ENCODE data around the gene ZSCAN1. TPM values are rescaled to one million over a fixed set of nuclear protein-coding genes. Genes with fewer than 3 reads are reported as not detected.

The ZSCAN1 gene
- total RNA-seq, 2 experiments from 2014 or later = not detected

- ChIA-PET POLR2A (no interaction called here), CTCF (ENCODE audit: unreplicated experiment) (no interaction called here)
- H3K9me2 ChIP-seq (ENCODE audit: insufficient read depth, low read length) = no peaks in the 10 kb centered on the region
- H3K79me2 ChIP-seq (ENCODE audit: insufficient read depth, low read depth, low read length) = no peaks in the 10 kb centered on the region
- no peak overlapping the region for H3K4me3 ChIP-seq (ENCODE audit: low read depth, low read length, poor library complexity, severe bottlenecking)
- no peak overlapping the region for H3K4me2 ChIP-seq (ENCODE audit: low read length)
- no peaks in the 10 kb centered on the region; the same call in 1 of the 2 replicates for H3K9me3 ChIP-seq (ENCODE audit: low read length)
- intact Hi-C loops (cut with micrococcal nuclease; ENCODE audit: unreplicated experiment) = no loop called here
- peaks cover 5% of the 10 kb centered on the region; the same call in 1 of the 2 replicates for H3K36me3 ChIP-seq (ENCODE audit: insufficient read depth, low read length)
- no TSS peak for BruUV-seq (replicated peaks)
- H3K4me1 ChIP-seq (ENCODE audit: insufficient read depth, low read length, poor library complexity, severe bottlenecking) = no peaks in the 10 kb centered on the region
- no peak for TF ChIP-seq EZH2phosphoT487 (IDR thresholded peaks at IDR 0.05; ENCODE audit: borderline replicate concordance, low read depth, low read length)
- TF ChIP-seq, protein P1, sequence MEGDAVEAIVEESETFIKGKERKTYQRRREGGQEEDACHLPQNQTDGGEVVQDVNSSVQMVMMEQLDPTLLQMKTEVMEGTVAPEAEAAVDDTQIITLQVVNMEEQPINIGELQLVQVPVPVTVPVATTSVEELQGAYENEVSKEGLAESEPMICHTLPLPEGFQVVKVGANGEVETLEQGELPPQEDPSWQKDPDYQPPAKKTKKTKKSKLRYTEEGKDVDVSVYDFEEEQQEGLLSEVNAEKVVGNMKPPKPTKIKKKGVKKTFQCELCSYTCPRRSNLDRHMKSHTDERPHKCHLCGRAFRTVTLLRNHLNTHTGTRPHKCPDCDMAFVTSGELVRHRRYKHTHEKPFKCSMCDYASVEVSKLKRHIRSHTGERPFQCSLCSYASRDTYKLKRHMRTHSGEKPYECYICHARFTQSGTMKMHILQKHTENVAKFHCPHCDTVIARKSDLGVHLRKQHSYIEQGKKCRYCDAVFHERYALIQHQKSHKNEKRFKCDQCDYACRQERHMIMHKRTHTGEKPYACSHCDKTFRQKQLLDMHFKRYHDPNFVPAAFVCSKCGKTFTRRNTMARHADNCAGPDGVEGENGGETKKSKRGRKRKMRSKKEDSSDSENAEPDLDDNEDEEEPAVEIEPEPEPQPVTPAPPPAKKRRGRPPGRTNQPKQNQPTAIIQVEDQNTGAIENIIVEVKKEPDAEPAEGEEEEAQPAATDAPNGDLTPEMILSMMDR (conservative IDR thresholded peaks at IDR 0.05; ENCODE audit: low read length) = no peak
- no peak overlapping the region for H3K27ac ChIP-seq (ENCODE audit: low read depth, low read length, poor library complexity, severe bottlenecking)
- DNase-seq (ENCODE audit: low spot score) = no peak
- no peak overlapping the region for H2AFZ ChIP-seq (ENCODE audit: low read length)
- H4K20me1 ChIP-seq (ENCODE audit: insufficient read depth, low read length) = no peaks in the 10 kb centered on the region
Observed at GRCh38 chr19:58009301-58009665, 24.5 kb upstream of the ZSCAN1 start.

DNA sequence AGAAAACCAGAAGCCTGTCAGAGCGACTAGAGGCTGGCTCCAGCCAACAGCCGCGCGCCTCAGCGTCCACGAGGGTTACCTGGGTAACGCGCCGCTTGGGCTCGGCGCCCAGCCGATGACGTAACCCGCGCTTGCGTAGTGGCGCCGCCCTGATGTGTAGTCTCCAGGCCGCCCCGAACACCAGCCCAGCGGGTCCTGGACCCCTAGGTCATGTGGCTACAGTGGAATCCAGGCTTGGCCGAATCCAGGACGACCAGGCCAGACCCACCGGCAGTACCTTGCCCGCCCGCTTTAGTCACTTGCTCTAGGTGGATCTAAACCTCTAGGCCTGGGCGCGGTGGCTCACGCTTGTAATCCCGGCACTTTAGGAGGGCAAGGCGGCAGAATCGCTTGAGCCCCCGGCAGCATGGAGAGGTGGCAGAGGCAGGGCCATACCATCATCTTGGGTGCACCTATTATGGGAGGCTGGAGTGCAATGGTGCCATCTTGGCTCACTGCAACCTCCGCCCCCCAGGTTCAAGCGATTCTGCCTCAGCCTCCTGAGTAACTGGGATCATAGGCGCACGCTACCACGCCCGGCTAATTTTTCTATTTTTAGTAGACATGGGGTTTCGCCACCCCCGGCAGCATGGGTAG is 24.0 kb upstream of the ZSCAN1 start:
- no peak overlapping the region for H3K27ac ChIP-seq (ENCODE audit: low read depth, low read length, poor library complexity, severe bottlenecking)
- H3K36me3 ChIP-seq (ENCODE audit: insufficient read depth, low read length) = no peaks in the 10 kb centered on the region
- CTCF ChIA-PET (ENCODE audit: unreplicated experiment) = no interaction called here
- no peak overlapping the region for H3K4me3 ChIP-seq (ENCODE audit: low read depth, low read length, poor library complexity, severe bottlenecking)
- no peak overlapping the region for H2AFZ ChIP-seq (ENCODE audit: low read length)
- H3K4me1 ChIP-seq (ENCODE audit: insufficient read depth, low read length, poor library complexity, severe bottlenecking) = no peaks in the 10 kb centered on the region
- H4K20me1 ChIP-seq (ENCODE audit: insufficient read depth, low read length) = no peaks in the 10 kb centered on the region
- no peaks in the 10 kb centered on the region; the same call in 1 of the 2 replicates for H3K9me3 ChIP-seq (ENCODE audit: low read length)
- H3K4me2 ChIP-seq (ENCODE audit: low read length) = no peak overlapping the region
- BruUV-seq (replicated peaks) = no TSS peak
- DNase-seq (ENCODE audit: low spot score) = no peak
- no peaks in the 10 kb centered on the region for H3K9me2 ChIP-seq (ENCODE audit: insufficient read depth, low read length)
- no peaks in the 10 kb centered on the region for H3K79me2 ChIP-seq (ENCODE audit: insufficient read depth, low read depth, low read length)
- POLR2A ChIA-PET = no interaction called here
- TF ChIP-seq EZH2phosphoT487 (IDR thresholded peaks at IDR 0.05; ENCODE audit: borderline replicate concordance, low read depth, low read length) = no peak
- TF ChIP-seq, protein P1 (conservative IDR thresholded peaks at IDR 0.05; ENCODE audit: low read length) = no peak
- intact Hi-C loops (cut with micrococcal nuclease; ENCODE audit: unreplicated experiment) = no loop called here

GRCh38 chr19:58010507-58010906 is 23.3 kb upstream of the ZSCAN1 start:
- ChIA-PET POLR2A (no interaction called here), CTCF (ENCODE audit: unreplicated experiment) (no interaction called here)
- no peak for DNase-seq (ENCODE audit: low spot score)
- no TSS peak for BruUV-seq (replicated peaks)
- Histone ChIP-seq H3K9me2 (ENCODE audit: insufficient read depth, low read length) (no peaks in the 10 kb centered on the region), H3K36me3 (ENCODE audit: insufficient read depth, low read length) (no peaks in the 10 kb centered on the region), H2AFZ (ENCODE audit: low read length) (no peak overlapping the region), H3K4me1 (ENCODE audit: insufficient read depth, low read length, poor library complexity, severe bottlenecking) (no peaks in the 10 kb centered on the region), H3K4me2 (ENCODE audit: low read length) (no peak overlapping the region), H3K4me3 (ENCODE audit: low read depth, low read length, poor library complexity, severe bottlenecking) (no peak overlapping the region), H3K27ac (ENCODE audit: low read depth, low read length, poor library complexity, severe bottlenecking) (no peak overlapping the region), H4K20me1 (ENCODE audit: insufficient read depth, low read length) (no peaks in the 10 kb centered on the region), H3K79me2 (ENCODE audit: insufficient read depth, low read depth, low read length) (no peaks in the 10 kb centered on the region), H3K9me3 (ENCODE audit: low read length) (no peaks in the 10 kb centered on the region; the same call in 1 of the 2 replicates)
- TF ChIP-seq EZH2phosphoT487 (IDR thresholded peaks at IDR 0.05; ENCODE audit: borderline replicate concordance, low read depth, low read length) = no peak
- TF ChIP-seq, protein P1 (conservative IDR thresholded peaks at IDR 0.05; ENCODE audit: low read length) = no peak
- intact Hi-C loops (cut with micrococcal nuclease; ENCODE audit: unreplicated experiment) = no loop called here

Measured in OCI-LY7 (cell line).